CD14-positive monocyte (primary cell): Measurements from ENCODE around the gene CNTNAP2. TPM values are rescaled to one million over a fixed set of nuclear protein-coding genes. Genes with fewer than 3 reads are reported as not detected.

Experiments used
- DNase-seq, 3 donors: peaks; one replicate each; pipeline ENCODE4 v3.0.0-alpha.2; 2011 to 2022
- H2AFZ ChIP-seq: 2 replicates; pipeline ENCODE4 v1.6.0; 2012; ENCODE audit warnings: mild to moderate bottlenecking, low read depth, low read length, inconsistent platforms; ENCODE audit not compliant: insufficient read depth, poor library complexity, severe bottlenecking
- H3K27ac ChIP-seq, 2 donors: 1 replicate in 1 of 2; 2 replicates in 1 of 2; pipeline ENCODE4 v1.5.1; 2012 to 2013; ENCODE audit warnings: low read length in 2 of 2, control low read depth in 1 of 2, inconsistent platforms in 1 of 2, low read depth in 1 of 2, mild to moderate bottlenecking in 1 of 2
- H3K27me3 ChIP-seq, 2 donors: one replicate each; pipeline versions ENCODE4 v1.6.0 to v1.6.1; 2011 to 2013; ENCODE audit warnings: low read length in 2 of 2; ENCODE audit not compliant: control insufficient read depth in 2 of 2, insufficient read depth in 2 of 2
- H3K36me3 ChIP-seq, 2 donors: replicated peaks in 1 of 2; 1 replicate in 1 of 2; 2 replicates in 1 of 2; pipeline versions ENCODE4 v1.5.1 to v1.6.1; 2012 to 2013; ENCODE audit warnings: low read length in 2 of 2, control low read depth in 1 of 2, inconsistent platforms in 1 of 2, mild to moderate bottlenecking in 1 of 2; ENCODE audit not compliant: insufficient read depth in 2 of 2, control insufficient read depth in 1 of 2
- H3K4me1 ChIP-seq, 2 donors: 1 replicate in 1 of 2; 2 replicates in 1 of 2; pipeline versions ENCODE4 v1.5.1 to v1.6.1; 2012 to 2013; ENCODE audit warnings: low read length in 2 of 2, control low read depth in 1 of 2, inconsistent platforms in 1 of 2, mild to moderate bottlenecking in 1 of 2, moderate library complexity in 1 of 2; ENCODE audit not compliant: insufficient read depth in 2 of 2, control insufficient read depth in 1 of 2
- H3K4me2 ChIP-seq: replicated peaks from 2 replicates; pipeline ENCODE3; 2012; ENCODE audit warnings: low read length, moderate library complexity, mild to moderate bottlenecking; ENCODE audit not compliant: poor library complexity, severe bottlenecking; ENCODE audit errors: extremely low read depth
- H3K4me3 ChIP-seq, 3 experiments: fragments of 200-600 bp in 1 of 3; sonication (generic) in 1 of 3; replicated peaks in 1 of 3; 1 replicate in 2 of 3; 2 replicates in 1 of 3; pipeline ENCODE4 v1.5.1; 2011 to 2013; ENCODE audit warnings: low read length in 3 of 3, mild to moderate bottlenecking in 3 of 3, control low read depth in 2 of 3, low read depth in 2 of 3, inconsistent platforms in 1 of 3, moderate library complexity in 1 of 3
- H3K79me2 ChIP-seq: 2 replicates; pipeline ENCODE4 v1.6.0; 2012; ENCODE audit warnings: mild to moderate bottlenecking, control low read depth, inconsistent platforms, low read length, moderate library complexity; ENCODE audit not compliant: insufficient read depth
- H3K9ac ChIP-seq: 2 replicates; pipeline ENCODE4 v1.6.0; 2017; ENCODE audit warnings: low read length, mild to moderate bottlenecking; ENCODE audit not compliant: insufficient read depth, poor library complexity, severe bottlenecking
- H3K9me3 ChIP-seq, 2 donors: replicated peaks in 1 of 2; 1 replicate in 1 of 2; 2 replicates in 1 of 2; pipeline versions ENCODE4 v1.5.1 to v1.6.1; 2012 to 2013; ENCODE audit warnings: low read length in 2 of 2, control low read depth in 1 of 2; ENCODE audit not compliant: control insufficient read depth in 1 of 2, insufficient read depth in 1 of 2
- H4K20me1 ChIP-seq: 2 replicates; pipeline ENCODE4 v1.6.0; 2012; ENCODE audit warnings: mild to moderate bottlenecking, low read length, control low read depth, moderate library complexity; ENCODE audit not compliant: insufficient read depth
- H3K27ac Mint-ChIP-seq, 7 donors: one replicate each; pipeline ENCODE4 v1.8.0; 2020; ENCODE audit warnings: mild to moderate bottlenecking in 7 of 7, mixed read lengths in 7 of 7, moderate library complexity in 6 of 7, inconsistent platforms in 2 of 7
- H3K27me3 Mint-ChIP-seq, 3 donors: one replicate each; pipeline ENCODE4 v1.8.0; 2021 to 2022; ENCODE audit warnings: low read depth in 3 of 3, mild to moderate bottlenecking in 3 of 3, mixed read lengths in 3 of 3, moderate library complexity in 3 of 3, inconsistent platforms in 1 of 3
- H3K36me3 Mint-ChIP-seq, 2 donors: one replicate each; pipeline ENCODE4 v1.8.0; 2020; ENCODE audit warnings: mixed read lengths in 2 of 2, inconsistent platforms in 1 of 2, mild to moderate bottlenecking in 1 of 2
- H3K4me1 Mint-ChIP-seq: one replicate; pipeline ENCODE4 v1.8.0; 2020; ENCODE audit warnings: mild to moderate bottlenecking, mixed read lengths
- H3K4me3 Mint-ChIP-seq, 2 donors: one replicate each; pipeline ENCODE4 v1.8.0; 2020; ENCODE audit warnings: mild to moderate bottlenecking in 2 of 2, mixed read lengths in 2 of 2, moderate library complexity in 1 of 2
- H3K9me3 Mint-ChIP-seq, 7 donors: one replicate each; pipeline ENCODE4 v1.8.0; 2020 to 2022; ENCODE audit warnings: mixed read lengths in 7 of 7, mild to moderate bottlenecking in 6 of 7, moderate library complexity in 6 of 7, inconsistent platforms in 2 of 7
- CTCF ChIP-seq: fragments of 200-600 bp; IDR thresholded peaks from one replicate; pipeline ENCODE4 v1.8.0; 2022; ENCODE audit warnings: antibody characterized with exemption, mild to moderate bottlenecking
- WGBS: methylation state at CpG from one replicate; pipeline ENCODE4 v1.1.5; 2013; ENCODE audit warnings: missing lambda C conversion rate; ENCODE audit not compliant: insufficient coverage; 5-methylcytosine and 5-hydroxymethylcytosine counted together
- intact Hi-C, 2 donors: fragments of 100-400 bp; cut with micrococcal nuclease; formaldehyde crosslinking; loops; one replicate each; pipeline versions ENCODE4 v1.15.0 to v1.15.1; 2023
- polyA plus RNA-seq, 3 donors: library from polyadenylated mRNA; depleted of rRNA in 1 of 3; unstranded in 2 of 3; stranded (reverse) in 1 of 3; fragments of 300-500 nt in 2 of 3; fragments of >200 nt in 1 of 3; fragmentation: Illumina TruSeq in 2 of 3; gene quantifications; 1 replicate in 2 of 3; 2 replicates in 1 of 3; pipeline ENCODE4 v1.2.3, GENCODE V29; 2012 to 2021

CNTNAP2 gene
- polyA plus RNA-seq, 3 donors, result 0.01 TPM; not detected in 2

- H3K36me3 ChIP-seq, result no peaks in the 10 kb centered on the region
- Mint-ChIP-seq H3K9me3 (peaks cover 2 to 17% (median 6%) of the 10 kb centered on the region in 7 donors), H3K36me3 (no peaks in the 10 kb centered on the region), H3K4me3 (no peak overlapping the region), H3K27ac (no peak overlapping the region), H3K27me3 (peaks cover 0 to 1% (median 0%) of the 10 kb centered on the region in 3 donors), H3K4me1 (no peaks in the 10 kb centered on the region)
- H3K9ac ChIP-seq, result no peak overlapping the region
- H3K4me2 ChIP-seq, result no peak overlapping the region
- H2AFZ ChIP-seq, result no peak overlapping the region
- no peak for DNase-seq
- H4K20me1 ChIP-seq, result no peaks in the 10 kb centered on the region
- no peaks in the 10 kb centered on the region for H3K27me3 ChIP-seq
- H3K4me3 ChIP-seq, result no peak overlapping the region
- intact Hi-C loops, result no loop called here
- no peaks in the 10 kb centered on the region for H3K79me2 ChIP-seq
- H3K9me3 ChIP-seq, result peaks cover 11 to 13% of the 10 kb centered on the region in 2 donors
- no peak for TF ChIP-seq CTCF
- no peak overlapping the region for H3K27ac ChIP-seq
- H3K4me1 ChIP-seq, result no peaks in the 10 kb centered on the region
These were observed 625.3 kb downstream of the CNTNAP2 start for GRCh38 chr7:146741911-146742310.

- Histone ChIP-seq H3K9ac (no peak overlapping the region), H4K20me1 (no peaks in the 10 kb centered on the region), H3K27me3 (no peaks in the 10 kb centered on the region), H2AFZ (no peak overlapping the region), H3K9me3 (peaks cover 0 to 4% of the 10 kb centered on the region in 2 donors), H3K36me3 (no peaks in the 10 kb centered on the region), H3K4me3 (no peak overlapping the region), H3K4me1 (no peaks in the 10 kb centered on the region), H3K79me2 (no peaks in the 10 kb centered on the region), H3K4me2 (no peak overlapping the region), H3K27ac (no peak overlapping the region)
- Mint-ChIP-seq H3K9me3 (peaks cover 3 to 13% (median 8%) of the 10 kb centered on the region in 7 donors), H3K27ac (no peak overlapping the region), H3K36me3 (no peaks in the 10 kb centered on the region), H3K27me3 (no peaks in the 10 kb centered on the region), H3K4me1 (no peaks in the 10 kb centered on the region), H3K4me3 (no peak overlapping the region)
- WGBS, result no CpG with 5 or more reads among the region's 1 CpG
- DNase-seq, result no peak
- intact Hi-C loops, result no loop called here
- TF ChIP-seq CTCF, result no peak
These were observed 637.8 kb downstream of the CNTNAP2 start for GRCh38 chr7:146754385-146754784.
